MCF 10A (cell line): ENCODE measurements around the gene OAS2. TPM values are rescaled to one million over a fixed set of nuclear protein-coding genes. Genes with fewer than 3 reads are reported as not detected.

Experiments used
- BruUV-seq: library from RNA; stranded (reverse); fragments of 400-500 nt; replicated peaks from 2 replicates; lab custom pipeline; 2021; lab: Mats Ljungman, UMichigan
- CTCF ChIA-PET: fragments of 300-600 bp; sonication (Branson Sonifier 250); formaldehyde crosslinking; extraction: SDS; loops from one replicate; lab custom pipeline; 2021; ENCODE audit warnings: antibody characterized with exemption, inconsistent platforms; lab: Yijun Ruan, JAX
- POLR2A ChIA-PET: fragments of 300-600, 350-650 bp; sonication (Branson Sonifier 250); formaldehyde crosslinking; extraction: SDS; loops from one replicate; lab custom pipeline; 2020; ENCODE audit warnings: antibody characterized with exemption, inconsistent platforms; lab: Yijun Ruan, JAX
- DNase-seq: peaks from one replicate; pipeline ENCODE4 v3.0.0-alpha.2; 2018; ENCODE audit not compliant: unreplicated experiment
- H3K27ac Mint-ChIP-seq: one replicate; pipeline ENCODE4 v1.8.0; 2022; ENCODE audit warnings: mild to moderate bottlenecking, low read depth, mixed read lengths; ENCODE audit not compliant: unreplicated experiment
- H3K27me3 Mint-ChIP-seq: one replicate; pipeline ENCODE4 v1.8.0; 2022; ENCODE audit warnings: mixed read lengths; ENCODE audit not compliant: insufficient read depth, unreplicated experiment
- H3K36me3 Mint-ChIP-seq: one replicate; pipeline ENCODE4 v1.8.0; 2022; ENCODE audit warnings: mild to moderate bottlenecking, moderate library complexity, mixed read lengths; ENCODE audit not compliant: insufficient read depth, unreplicated experiment
- H3K4me1 Mint-ChIP-seq: one replicate; pipeline ENCODE4 v1.8.0; 2022; ENCODE audit warnings: mixed read lengths; ENCODE audit not compliant: insufficient read depth, unreplicated experiment
- H3K4me3 Mint-ChIP-seq: one replicate; pipeline ENCODE4 v1.8.0; 2022; ENCODE audit warnings: mild to moderate bottlenecking, moderate library complexity, mixed read lengths; ENCODE audit not compliant: unreplicated experiment
- H3K9me3 Mint-ChIP-seq: one replicate; pipeline ENCODE4 v1.8.0; 2022; ENCODE audit warnings: mixed read lengths; ENCODE audit not compliant: unreplicated experiment
- CTCF ChIP-seq: fragments of 200-600 bp; IDR thresholded peaks from one replicate; pipeline ENCODE4 v1.8.0; 2022; ENCODE audit warnings: antibody characterized with exemption, mild to moderate bottlenecking; ENCODE audit not compliant: unreplicated experiment
- intact Hi-C: fragments of 100-400 bp; cut with micrococcal nuclease; formaldehyde crosslinking; loops from 2 replicates; pipeline ENCODE4 v1.14.1; 2022
- total RNA-seq: library from RNA; stranded (reverse); gene quantifications from 2 replicates; pipeline ENCODE4 v1.2.3, GENCODE V29; 2022

The OAS2 gene
- total RNA-seq, 1 experiment from 2014 or later, result 0.33 TPM

GRCh38 chr12:113014565-113014964, 36.2 kb downstream of the OAS2 start:
- H3K4me1 Mint-ChIP-seq, result peaks cover 14% of the 10 kb centered on the region
- H3K27ac Mint-ChIP-seq, result no peak overlapping the region
- DNase-seq, result no peak
- BruUV-seq, result no TSS peak
- POLR2A ChIA-PET, result interaction anchor here (0.6 kb wide), 1 partner anchor 36 kb away, joined by 4 read pairs; no protein-coding TSS in a partner anchor
- H3K36me3 Mint-ChIP-seq, result peaks cover 5% of the 10 kb centered on the region
- no peak for TF ChIP-seq CTCF
- peaks cover 7% of the 10 kb centered on the region for H3K9me3 Mint-ChIP-seq
- no peak overlapping the region for H3K4me3 Mint-ChIP-seq
- CTCF ChIA-PET, result interaction anchor here (0.9 kb wide), 1 partner anchor 14 kb away, joined by 4 read pairs; no protein-coding TSS in a partner anchor
- intact Hi-C loops, result no loop called here
- no peaks in the 10 kb centered on the region for H3K27me3 Mint-ChIP-seq

- BruUV-seq, result no TSS peak
- peaks cover 4% of the 10 kb centered on the region for H3K9me3 Mint-ChIP-seq
- TF ChIP-seq CTCF, result no peak
- peaks cover 17% of the 10 kb centered on the region for H3K4me1 Mint-ChIP-seq
- no peaks in the 10 kb centered on the region for H3K27me3 Mint-ChIP-seq
- no peak overlapping the region for H3K27ac Mint-ChIP-seq
- H3K36me3 Mint-ChIP-seq, result peaks cover 5% of the 10 kb centered on the region
- CTCF ChIA-PET, result interaction anchor here (0.6 to 6.4 kb wide), 3 partner anchors 12 to 149 kb away, joined by 4 to 35 read pairs (median 6); no protein-coding TSS in a partner anchor
- no peak overlapping the region for H3K4me3 Mint-ChIP-seq
- POLR2A ChIA-PET, result no interaction called here
- intact Hi-C loops, result no loop called here
- DNase-seq, result no peak
Measured at GRCh38 chr12:113016796-113017195, 38.5 kb downstream of the OAS2 start.

GRCh38 chr12:113019025-113019424, 40.7 kb downstream of the OAS2 start:
- Mint-ChIP-seq H3K36me3 (peaks cover 5% of the 10 kb centered on the region), H3K4me3 (no peak overlapping the region), H3K27me3 (no peaks in the 10 kb centered on the region), H3K9me3 (no peaks in the 10 kb centered on the region), H3K4me1 (peaks cover 17% of the 10 kb centered on the region), H3K27ac (no peak overlapping the region)
- ChIA-PET CTCF (interaction anchor here (0.6 to 6.4 kb wide), 3 partner anchors 11 to 528 kb away, joined by 5 to 35 read pairs (median 5); no protein-coding TSS in a partner anchor), POLR2A (no interaction called here)
- BruUV-seq, result no TSS peak
- peak; percentile 39 for DNase-seq
- TF ChIP-seq CTCF, result no peak
- intact Hi-C loops, result no loop called here

- no peaks in the 10 kb centered on the region for H3K27me3 Mint-ChIP-seq
Measured at GRCh38 chr12:113021500-113021899, 43.2 kb downstream of the OAS2 start.

More at GRCh38 chr12:113021500-113021899, 43.2 kb downstream of the OAS2 start:
- Mint-ChIP-seq H3K4me1 (peaks cover 11% of the 10 kb centered on the region), H3K27ac (no peak overlapping the region), H3K4me3 (no peak overlapping the region), H3K36me3 (no peaks in the 10 kb centered on the region), H3K9me3 (no peaks in the 10 kb centered on the region)
- BruUV-seq, result no TSS peak
- ChIA-PET CTCF (interaction anchor here (0.6 to 6.4 kb wide), 3 partner anchors 9 to 68 kb away, joined by 3 to 35 read pairs (median 5); no protein-coding TSS in a partner anchor), POLR2A (no interaction called here)
- intact Hi-C loops, result no loop called here
- no peak for TF ChIP-seq CTCF
- DNase-seq, result no peak
